GM12878 (cell line): ENCODE measurements around the gene MBOAT1. TPM values are rescaled to one million over a fixed set of nuclear protein-coding genes. Genes with fewer than 3 reads are reported as not detected.

Experiments used
- BCL3 ChIP-seq: IDR thresholded peaks from 2 replicates; pipeline ENCODE4 v1.6.1; 2011; ENCODE audit warnings: borderline replicate concordance, low read depth, mild to moderate bottlenecking, moderate library complexity, low read length; ENCODE audit not compliant: insufficient read depth, poor library complexity, severe bottlenecking
- E4F1 ChIP-seq: fragments of 450-650 bp; IDR thresholded peaks from 2 replicates; pipeline ENCODE4 v1.6.1; 2018; ENCODE audit warnings: borderline replicate concordance, mild to moderate bottlenecking; ENCODE audit not compliant: partially characterized antibody
- HDAC2 ChIP-seq: fragments of 200-600 bp; sonication (generic); IDR thresholded peaks from 2 replicates; pipeline ENCODE4 v1.6.1; 2017
- HDGF ChIP-seq: fragments of 450-650 bp; IDR thresholded peaks from 2 replicates; pipeline ENCODE4 v1.6.1; 2016; ENCODE audit warnings: antibody characterized with exemption
- IKZF2 ChIP-seq, 2 experiments: fragments of 450-650 bp; IDR thresholded peaks; 2 replicates each; pipeline ENCODE4 v1.6.1; 2017; ENCODE audit warnings: mild to moderate bottlenecking in 2 of 2, moderate library complexity in 2 of 2
- MLLT1 ChIP-seq: fragments of 450-650 bp; IDR thresholded peaks from 2 replicates; pipeline ENCODE4 v1.6.1; 2016; ENCODE audit warnings: mild to moderate bottlenecking
- SPI1 ChIP-seq: IDR thresholded peaks from 2 replicates; pipeline ENCODE4 v1.6.1; 2011; ENCODE audit warnings: low read depth, mild to moderate bottlenecking, low read length, moderate library complexity, borderline replicate concordance; ENCODE audit not compliant: insufficient read depth
- ZBTB4 ChIP-seq: fragments of 450-650 bp; formaldehyde crosslinking; IDR thresholded peaks from 2 replicates; pipeline ENCODE4 v1.4.0; 2022; ENCODE audit warnings: mild to moderate bottlenecking, moderate library complexity
- ZBTB40 ChIP-seq: fragments of 450-650 bp; IDR thresholded peaks from 2 replicates; pipeline ENCODE4 v1.6.1; 2016; ENCODE audit warnings: mild to moderate bottlenecking, moderate library complexity, borderline replicate concordance
- polyA plus RNA-seq, 11 experiments: library from polyadenylated mRNA; depleted of rRNA in 4 of 11; unstranded in 6 of 11; stranded (reverse) in 5 of 11; fragments of >200 nt; fragmentation: Nextera tagmentation in 4 of 11; fragmentation: Illumina TruSeq in 1 of 11; extraction: Ambion mirVana in 4 of 11; extraction: Trizol in 1 of 11; gene quantifications; 1 replicate in 1 of 11; 2 replicates in 10 of 11; pipeline versions ENCODE4 v1.2.1 to v1.2.3, GENCODE V29; 2011 to 2016; ENCODE audit warnings: inconsistent platforms in 2 of 11, missing spikeins in 2 of 11, low read depth in 1 of 11
- total RNA-seq, 4 experiments: library from RNA; depleted of rRNA in 3 of 4; stranded (reverse); fragments of >200 nt in 3 of 4; fragmentation: Illumina TruSeq in 1 of 4; extraction: Trizol in 1 of 4; gene quantifications; 2 replicates each; pipeline versions ENCODE4 v1.2.1 to v1.2.3, GENCODE V29; 2013 to 2021

Gene MBOAT1
- total and polyA plus RNA-seq, 10 of the 15 experiments (the other 5 are each of a cell fraction or from before 2014, with no cell fraction given) = 0.39 to 21.0 (median 11.6) TPM

- no peak for TF ChIP-seq ZBTB4
- TF ChIP-seq HDAC2 = no peak
- no peak for TF ChIP-seq IKZF2 (IDR thresholded peaks at IDR 0.05)
- TF ChIP-seq SPI1 = no peak
- TF ChIP-seq MLLT1 = no peak
- TF ChIP-seq E4F1 = no peak
- no peak for TF ChIP-seq BCL3
- no peak for TF ChIP-seq ZBTB40
- no peak for TF ChIP-seq HDGF
These were observed 101.8 kb downstream of the MBOAT1 start (continued) for GRCh38 chr6:20110478-20110877.
